ENCODE measurements around the gene BTBD2. TPM values are rescaled to one million over a fixed set of nuclear protein-coding genes. Genes with fewer than 3 reads are reported as not detected.

Gene BTBD2
- total and polyA plus RNA-seq, 4 donors: 45.6 to 183 (median 111) TPM

DNA sequence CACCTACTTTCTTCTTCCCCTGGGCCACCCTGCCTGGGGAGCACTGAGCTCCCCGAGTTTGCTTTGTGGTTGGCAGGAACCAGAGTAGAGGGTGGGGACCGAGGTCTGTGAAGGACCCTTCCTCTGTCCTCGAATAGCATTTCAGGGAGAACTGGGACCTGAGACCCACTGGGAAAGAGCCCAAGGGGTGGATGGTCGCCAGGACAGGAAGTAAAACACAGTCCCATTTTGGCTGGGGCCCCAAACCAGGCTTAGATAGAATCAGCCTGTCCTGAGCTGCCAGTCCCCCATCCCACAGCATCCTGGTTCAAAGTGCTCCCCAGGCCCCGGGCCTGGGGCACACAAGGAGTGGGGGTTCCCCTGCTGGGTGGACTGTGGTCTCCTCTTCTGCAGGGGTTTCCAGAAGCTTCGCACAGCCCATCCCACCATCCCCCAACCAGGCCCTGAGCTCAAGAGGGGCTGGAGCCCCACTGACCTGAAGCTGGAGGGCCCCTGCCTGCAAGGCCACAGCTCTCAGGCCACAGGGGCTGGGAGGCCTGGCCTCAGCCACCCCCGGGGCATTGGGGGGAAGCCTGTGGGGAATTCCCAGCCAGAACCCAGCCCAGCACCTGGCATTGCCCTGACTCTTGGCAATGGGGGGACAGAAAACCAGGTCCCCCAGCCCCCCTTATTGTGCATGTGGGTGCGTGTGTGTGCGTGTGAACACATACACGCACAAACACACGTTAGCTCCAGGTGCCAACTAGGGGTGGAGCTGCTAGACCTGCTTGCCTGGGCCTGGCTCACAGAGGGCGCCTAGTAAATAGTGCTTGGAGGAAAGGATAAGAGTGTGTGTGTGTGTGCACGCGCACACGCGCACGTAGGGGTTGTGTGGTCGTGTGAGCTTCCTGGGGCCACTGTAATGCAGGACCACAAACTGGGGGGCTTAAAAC lies 36.5 kb upstream of the BTBD2 start:
- no peaks in the 10 kb centered on the region for H3K27me3 ChIP-seq (ENCODE audit: control insufficient read depth, insufficient read depth, low read length)
- DNase-seq (ENCODE audit: low read depth in 4 of 6, low spot score in 6 of 6): peak in 1 of 6 donors; percentile 56
- H3K9me3 ChIP-seq (ENCODE audit: control insufficient read depth, insufficient read depth, low read length): no peaks in the 10 kb centered on the region
- peaks cover 27% of the 10 kb centered on the region for H3K36me3 ChIP-seq (ENCODE audit: control insufficient read depth, insufficient read depth, low read length)
- H3K4me1 ChIP-seq (ENCODE audit: control insufficient read depth, insufficient read depth, low read length): peaks cover 61% of the 10 kb centered on the region
- H3K27ac ChIP-seq (ENCODE audit: low read depth, low read length): peak overlapping the region; percentile 84
- peak overlapping the region; percentile 45 for H3K4me3 ChIP-seq (ENCODE audit: low read depth, low read length)
- whole genome bisulfite sequencing (ENCODE audit: insufficient coverage): 82% methylated on average over 18 of the region's 18 CpGs

DNA sequence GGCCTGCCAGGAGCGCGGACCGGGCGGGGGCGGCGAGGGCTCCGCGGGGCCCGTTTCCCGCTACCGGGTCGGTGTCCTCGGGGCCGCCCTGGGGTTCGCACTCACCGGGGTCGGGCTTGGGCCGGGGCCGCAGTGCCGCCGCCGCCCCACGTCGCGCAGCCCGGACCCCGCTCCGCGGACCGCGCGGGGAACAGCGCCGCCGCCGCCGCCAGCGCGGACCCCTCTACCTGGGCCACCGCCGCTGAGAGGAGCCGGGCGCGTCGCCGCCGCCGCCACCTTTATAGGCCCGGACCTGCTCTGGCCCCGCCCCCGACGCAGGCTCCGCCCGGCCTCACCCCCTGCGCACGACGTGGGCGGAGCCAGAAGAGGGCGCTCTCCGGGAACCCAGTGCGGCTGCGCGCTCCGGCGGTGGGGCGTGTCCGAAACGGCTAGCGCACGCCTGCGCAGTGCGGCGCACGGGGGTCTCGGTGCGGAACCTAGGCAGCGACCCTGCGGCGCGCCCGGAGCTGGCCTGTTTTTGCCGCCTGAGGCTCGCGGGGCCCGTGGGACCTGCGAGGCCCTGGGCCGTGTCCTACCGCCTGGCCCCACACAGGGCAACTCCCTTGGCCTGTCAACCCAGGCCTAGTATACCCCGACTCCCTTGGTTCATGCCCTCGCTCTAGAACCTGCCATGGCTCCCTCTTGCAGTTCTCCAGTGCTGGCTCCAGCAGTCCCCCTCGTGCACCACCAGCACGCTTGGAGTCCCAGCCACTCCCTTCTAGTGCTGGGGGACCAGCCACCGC lies 35.7 kb upstream of the BTBD2 start, which contains the start of gene MKNK2:
MKNK2 (minus strand) TSS at position 254 of the 782 bp plus-strand sequence. CDS start 393 bp downstream, outside the sequence.
- peaks cover 36% of the 10 kb centered on the region for H3K36me3 ChIP-seq (ENCODE audit: control insufficient read depth, insufficient read depth, low read length)
- H3K27ac ChIP-seq (ENCODE audit: low read depth, low read length): peak within 1 kb of the TSS; percentile 84
- peak; percentile 83 to 98 (median 88) for DNase-seq (ENCODE audit: low read depth in 4 of 6, low spot score in 6 of 6)
- 2% methylated on average over 93 of the region's 93 CpGs for WGBS (ENCODE audit: insufficient coverage)
- H3K4me3 ChIP-seq (ENCODE audit: low read depth, low read length): peak within 1 kb of the TSS; percentile 74
- H3K4me1 ChIP-seq (ENCODE audit: control insufficient read depth, insufficient read depth, low read length): peaks cover 57% of the 10 kb centered on the region
- H3K27me3 ChIP-seq (ENCODE audit: control insufficient read depth, insufficient read depth, low read length): no peaks in the 10 kb centered on the region
- H3K9me3 ChIP-seq (ENCODE audit: control insufficient read depth, insufficient read depth, low read length): no peaks in the 10 kb centered on the region

DNA sequence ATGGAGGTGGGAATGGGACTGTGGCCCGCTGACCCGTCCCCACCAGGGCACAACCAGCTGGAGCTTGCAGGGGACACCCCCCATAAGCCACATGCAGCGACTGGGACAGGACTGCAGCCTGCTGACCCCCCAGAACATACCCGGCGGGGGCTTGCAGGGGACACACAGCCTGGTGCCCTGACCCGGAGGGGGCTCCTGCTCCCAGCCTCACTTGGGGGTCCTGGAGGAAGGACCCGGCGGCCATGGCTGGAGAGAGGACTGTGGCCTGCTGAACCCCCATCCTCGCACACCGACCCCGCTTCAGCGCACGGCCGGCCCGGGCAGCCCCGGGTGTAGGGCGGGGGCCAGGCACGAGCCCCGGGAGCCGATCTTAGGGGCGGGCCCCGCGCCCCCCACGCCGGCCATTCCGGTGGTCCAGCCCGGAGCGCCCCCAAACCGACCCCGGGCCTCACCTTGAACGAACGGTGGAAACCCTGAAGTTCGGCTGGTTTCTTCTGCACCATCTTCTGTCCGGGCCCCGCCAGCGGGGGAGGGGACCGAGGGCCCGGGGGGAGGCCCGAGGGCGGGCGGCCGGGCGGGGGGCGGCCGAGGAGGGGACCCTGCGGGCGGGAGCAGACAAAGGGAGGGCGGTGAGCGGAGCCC lies 35.0 kb upstream of the BTBD2 start:
- H3K4me3 ChIP-seq (ENCODE audit: low read depth, low read length): peak overlapping the region; percentile 74
- H3K27ac ChIP-seq (ENCODE audit: low read depth, low read length): peak overlapping the region; percentile 61
- peaks cover 50% of the 10 kb centered on the region for H3K4me1 ChIP-seq (ENCODE audit: control insufficient read depth, insufficient read depth, low read length)
- H3K9me3 ChIP-seq (ENCODE audit: control insufficient read depth, insufficient read depth, low read length): no peaks in the 10 kb centered on the region
- 0% methylated on average over 49 of the region's 49 CpGs for WGBS (ENCODE audit: insufficient coverage)
- H3K36me3 ChIP-seq (ENCODE audit: control insufficient read depth, insufficient read depth, low read length): peaks cover 43% of the 10 kb centered on the region
- no peaks in the 10 kb centered on the region for H3K27me3 ChIP-seq (ENCODE audit: control insufficient read depth, insufficient read depth, low read length)
- no peak for DNase-seq (ENCODE audit: low read depth in 4 of 6, low spot score in 6 of 6)

DNA sequence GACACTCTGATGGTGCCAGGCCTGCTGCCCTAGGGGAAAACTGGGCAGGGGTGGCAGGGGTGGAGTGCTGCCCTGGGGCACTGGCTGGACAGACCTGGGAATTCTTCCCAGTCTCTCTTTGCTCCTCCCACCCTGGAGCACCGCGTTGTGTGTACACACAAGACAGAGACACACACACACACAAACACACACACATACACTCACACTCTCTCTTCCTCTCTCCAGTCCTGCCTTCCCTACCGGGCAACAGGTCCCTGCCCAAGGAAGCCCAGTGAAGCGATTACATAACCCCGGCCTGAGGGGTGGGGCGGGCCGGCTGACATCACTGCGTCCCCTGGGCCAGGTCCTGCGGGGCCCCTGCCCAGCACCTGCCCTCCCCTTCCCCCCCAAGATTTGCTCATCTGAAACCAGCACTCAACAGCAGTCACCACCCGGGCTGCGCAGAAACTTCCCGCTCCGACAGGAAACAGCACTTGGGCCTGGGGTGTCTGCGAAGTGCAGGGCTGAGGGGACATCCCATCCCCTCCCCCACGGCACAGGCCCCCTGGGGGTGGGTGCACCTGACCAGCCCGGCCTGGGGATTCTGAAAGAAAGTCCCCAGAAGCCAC lies 34.3 kb upstream of the BTBD2 start:
- no peaks in the 10 kb centered on the region for H3K9me3 ChIP-seq (ENCODE audit: control insufficient read depth, insufficient read depth, low read length)
- peaks cover 49% of the 10 kb centered on the region for H3K36me3 ChIP-seq (ENCODE audit: control insufficient read depth, insufficient read depth, low read length)
- H3K4me1 ChIP-seq (ENCODE audit: control insufficient read depth, insufficient read depth, low read length): peaks cover 54% of the 10 kb centered on the region
- no peaks in the 10 kb centered on the region for H3K27me3 ChIP-seq (ENCODE audit: control insufficient read depth, insufficient read depth, low read length)
- peak in 2 of 6 donors; percentile 25 to 66 for DNase-seq (ENCODE audit: low read depth in 4 of 6, low spot score in 6 of 6)
- peak overlapping the region; percentile 61 for H3K27ac ChIP-seq (ENCODE audit: low read depth, low read length)
- WGBS (ENCODE audit: insufficient coverage): 3% methylated on average over 8 of the region's 16 CpGs
- H3K4me3 ChIP-seq (ENCODE audit: low read depth, low read length): peak overlapping the region; percentile 74

DNA sequence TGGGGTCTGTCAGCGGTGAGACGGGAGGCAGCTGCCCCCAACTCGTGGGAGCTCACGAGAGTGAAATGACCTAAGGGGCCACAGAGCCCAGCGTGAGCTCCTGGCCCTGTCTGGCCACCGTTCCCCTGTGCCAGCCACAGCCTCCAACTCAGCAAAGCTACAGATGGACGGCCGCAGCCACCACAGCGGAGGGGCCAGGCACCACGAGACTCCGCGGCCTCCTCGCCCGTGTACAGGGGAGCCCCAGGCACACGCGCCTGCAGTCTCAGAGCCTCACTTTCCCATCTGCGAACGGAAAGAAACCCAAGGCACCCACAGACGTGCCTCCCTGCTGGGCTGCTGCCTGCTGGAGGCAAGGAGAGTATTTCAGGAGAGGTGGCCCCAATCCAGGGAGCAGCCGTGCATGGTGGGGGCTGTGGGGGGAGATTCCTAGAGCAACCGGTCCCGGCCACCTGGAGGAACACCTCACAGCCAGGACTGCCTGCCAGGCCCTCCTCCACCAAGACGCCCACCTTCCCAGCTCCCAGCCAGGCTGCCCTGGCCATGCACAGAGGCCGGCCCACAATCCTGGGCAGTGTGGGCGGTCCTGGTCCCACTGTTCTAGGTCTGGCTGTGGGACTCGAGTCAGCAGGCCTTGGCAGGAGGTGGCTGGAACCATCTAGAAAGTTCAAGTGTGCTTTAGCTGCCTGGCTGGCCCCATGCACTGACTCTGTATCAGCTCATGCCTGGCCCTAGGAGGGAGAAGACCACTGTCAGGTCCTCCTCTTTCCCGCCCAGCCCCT lies 33.6 kb upstream of the BTBD2 start:
- Histone ChIP-seq H3K9me3 (ENCODE audit: control insufficient read depth, insufficient read depth, low read length) (no peaks in the 10 kb centered on the region), H3K4me1 (ENCODE audit: control insufficient read depth, insufficient read depth, low read length) (peaks cover 61% of the 10 kb centered on the region), H3K36me3 (ENCODE audit: control insufficient read depth, insufficient read depth, low read length) (peaks cover 56% of the 10 kb centered on the region), H3K27me3 (ENCODE audit: control insufficient read depth, insufficient read depth, low read length) (no peaks in the 10 kb centered on the region), H3K4me3 (ENCODE audit: low read depth, low read length) (peak overlapping the region; percentile 74), H3K27ac (ENCODE audit: low read depth, low read length) (peak overlapping the region; percentile 61)
- WGBS (ENCODE audit: insufficient coverage): 64% methylated on average over 27 of the region's 27 CpGs
- peak in 1 of 6 donors; percentile 52 for DNase-seq (ENCODE audit: low read depth in 4 of 6, low spot score in 6 of 6)

DNA sequence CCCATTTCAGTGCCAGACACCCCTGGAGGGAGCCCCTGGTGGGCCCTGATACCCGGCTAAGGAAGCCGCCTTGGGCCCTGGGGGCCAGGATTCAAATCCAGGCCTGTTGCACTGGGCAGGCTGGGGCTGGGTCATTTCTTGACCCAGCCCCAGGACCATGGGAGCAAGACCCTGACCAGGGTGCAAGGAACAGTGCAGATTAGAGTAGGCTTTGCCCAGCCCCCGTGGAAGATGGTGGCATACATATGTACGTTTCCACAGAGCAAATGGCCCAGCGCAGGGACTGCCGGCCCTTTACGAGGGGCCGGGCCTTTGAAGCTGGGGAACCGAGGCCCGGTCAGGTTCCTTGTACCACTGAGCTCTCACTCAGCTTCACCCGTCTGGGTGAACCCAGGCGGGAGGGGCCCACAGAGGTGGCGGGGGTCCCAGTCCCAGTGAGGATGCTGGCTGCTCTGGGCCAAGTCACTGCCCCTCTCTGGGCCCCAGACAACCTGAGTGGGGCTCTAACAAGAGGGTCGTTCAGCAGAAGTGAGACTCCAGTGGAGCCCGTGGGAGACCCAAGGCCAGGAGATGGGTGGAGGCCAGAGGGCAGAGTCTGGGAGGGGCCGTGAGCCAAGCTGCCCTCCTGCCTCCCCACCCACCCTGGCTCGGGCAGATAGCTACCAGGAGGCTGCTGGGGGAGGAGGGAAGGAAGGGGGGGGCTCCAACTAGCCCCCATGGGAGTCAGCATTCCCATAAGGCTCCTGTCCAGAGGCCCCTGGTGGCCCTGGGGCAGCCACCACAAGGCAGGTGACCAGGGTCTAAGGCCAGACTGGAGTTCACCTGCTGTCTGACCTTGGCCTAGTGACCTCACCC lies 32.8 kb upstream of the BTBD2 start:
- DNase-seq (ENCODE audit: low read depth in 4 of 6, low spot score in 6 of 6): no peak
- H3K9me3 ChIP-seq (ENCODE audit: control insufficient read depth, insufficient read depth, low read length): no peaks in the 10 kb centered on the region
- H3K4me1 ChIP-seq (ENCODE audit: control insufficient read depth, insufficient read depth, low read length): peaks cover 65% of the 10 kb centered on the region
- H3K27me3 ChIP-seq (ENCODE audit: control insufficient read depth, insufficient read depth, low read length): no peaks in the 10 kb centered on the region
- peaks cover 63% of the 10 kb centered on the region for H3K36me3 ChIP-seq (ENCODE audit: control insufficient read depth, insufficient read depth, low read length)
- 79% methylated on average over 15 of the region's 17 CpGs for WGBS (ENCODE audit: insufficient coverage)
- H3K4me3 ChIP-seq (ENCODE audit: low read depth, low read length): peak overlapping the region; percentile 74
- H3K27ac ChIP-seq (ENCODE audit: low read depth, low read length): no peak overlapping the region

DNA sequence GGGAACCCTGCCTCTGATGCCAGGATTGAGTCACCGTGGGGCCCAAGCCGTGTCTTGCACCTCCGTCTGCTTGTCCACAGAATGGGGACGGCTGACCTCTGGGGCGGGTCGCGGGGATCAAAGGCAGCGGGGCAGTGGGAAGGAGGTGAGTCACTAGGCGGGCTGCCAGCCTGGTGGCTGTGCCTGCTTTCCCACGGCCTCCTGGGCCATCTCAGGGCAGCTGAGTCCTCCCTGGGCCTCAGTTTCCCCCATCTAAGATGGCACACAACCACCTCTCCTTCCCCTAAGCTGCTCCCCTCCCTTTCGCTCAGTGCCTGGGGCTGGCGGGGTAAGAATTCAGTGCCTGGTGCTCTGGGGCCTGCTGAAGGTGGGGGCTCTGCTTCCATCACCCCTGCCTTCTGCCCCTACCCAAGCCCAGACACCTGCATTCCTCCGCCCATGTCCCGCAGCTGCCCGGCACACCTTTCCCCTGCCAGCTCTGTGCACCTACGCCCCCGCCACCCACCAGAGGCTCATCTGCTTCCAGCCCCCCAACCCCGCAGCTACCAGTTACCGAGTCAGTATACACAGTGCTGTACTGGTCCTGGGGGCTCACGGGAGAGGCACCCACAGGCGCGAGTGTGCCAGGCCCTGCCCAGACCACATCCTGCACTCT lies 32.1 kb upstream of the BTBD2 start:
- Histone ChIP-seq H3K36me3 (ENCODE audit: control insufficient read depth, insufficient read depth, low read length) (peaks cover 70% of the 10 kb centered on the region), H3K4me3 (ENCODE audit: low read depth, low read length) (no peak overlapping the region), H3K27me3 (ENCODE audit: control insufficient read depth, insufficient read depth, low read length) (no peaks in the 10 kb centered on the region), H3K27ac (ENCODE audit: low read depth, low read length) (no peak overlapping the region), H3K9me3 (ENCODE audit: control insufficient read depth, insufficient read depth, low read length) (no peaks in the 10 kb centered on the region), H3K4me1 (ENCODE audit: control insufficient read depth, insufficient read depth, low read length) (peaks cover 72% of the 10 kb centered on the region)
- 84% methylated on average over 22 of the region's 22 CpGs for WGBS (ENCODE audit: insufficient coverage)
- no peak for DNase-seq (ENCODE audit: low read depth in 4 of 6, low spot score in 6 of 6)

DNA sequence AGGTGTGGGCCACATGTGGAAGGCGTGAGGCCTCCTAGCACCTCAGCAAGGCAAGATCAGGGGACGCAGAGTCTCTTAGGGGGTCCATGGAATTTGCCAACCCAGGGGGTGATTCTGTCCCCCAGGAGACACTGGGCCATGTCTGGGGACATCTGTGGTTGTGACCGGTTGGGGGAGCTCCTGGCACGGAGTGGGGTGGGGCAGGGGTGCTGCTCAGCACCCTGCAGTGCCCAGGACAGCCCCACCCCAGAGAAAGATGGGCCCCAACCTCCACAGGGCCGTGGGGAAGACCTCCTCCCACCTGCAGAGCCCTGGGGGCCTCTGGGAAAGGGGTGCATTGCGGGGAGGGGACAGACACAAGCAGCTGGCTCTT lies 31.5 kb upstream of the BTBD2 start:
- no peak overlapping the region for H3K4me3 ChIP-seq (ENCODE audit: low read depth, low read length)
- no peaks in the 10 kb centered on the region for H3K27me3 ChIP-seq (ENCODE audit: control insufficient read depth, insufficient read depth, low read length)
- WGBS (ENCODE audit: insufficient coverage): 91% methylated on average over 4 of the region's 6 CpGs
- H3K27ac ChIP-seq (ENCODE audit: low read depth, low read length): no peak overlapping the region
- DNase-seq (ENCODE audit: low read depth in 4 of 6, low spot score in 6 of 6): no peak
- H3K4me1 ChIP-seq (ENCODE audit: control insufficient read depth, insufficient read depth, low read length): peaks cover 74% of the 10 kb centered on the region
- no peaks in the 10 kb centered on the region for H3K9me3 ChIP-seq (ENCODE audit: control insufficient read depth, insufficient read depth, low read length)
- peaks cover 75% of the 10 kb centered on the region for H3K36me3 ChIP-seq (ENCODE audit: control insufficient read depth, insufficient read depth, low read length)
